SK-N-SH (cell line): Measurements from ENCODE around the gene TMEM69.

Source experiments
- CTCF ChIP-seq: fragments of 200-600 bp; sonication (generic); IDR thresholded peaks from 2 replicates; pipeline ENCODE4 v1.6.1; 2017; ENCODE audit warnings: antibody characterized with exemption, mild to moderate bottlenecking, moderate library complexity
- MXI1 ChIP-seq: IDR thresholded peaks from 2 replicates; pipeline ENCODE4 v1.6.1; 2012; ENCODE audit warnings: mild to moderate bottlenecking, low read depth, low read length, improper control_type of control experiment
- RFX5 ChIP-seq: IDR thresholded peaks from 2 replicates; pipeline ENCODE4 v1.6.1; 2012; ENCODE audit warnings: mild to moderate bottlenecking, improper control_type of control experiment, low read length
- SIN3A ChIP-seq: IDR thresholded peaks from 2 replicates; pipeline ENCODE4 v1.6.1; 2012; ENCODE audit warnings: low read depth, mild to moderate bottlenecking, low read length, moderate library complexity, borderline replicate concordance

DNA sequence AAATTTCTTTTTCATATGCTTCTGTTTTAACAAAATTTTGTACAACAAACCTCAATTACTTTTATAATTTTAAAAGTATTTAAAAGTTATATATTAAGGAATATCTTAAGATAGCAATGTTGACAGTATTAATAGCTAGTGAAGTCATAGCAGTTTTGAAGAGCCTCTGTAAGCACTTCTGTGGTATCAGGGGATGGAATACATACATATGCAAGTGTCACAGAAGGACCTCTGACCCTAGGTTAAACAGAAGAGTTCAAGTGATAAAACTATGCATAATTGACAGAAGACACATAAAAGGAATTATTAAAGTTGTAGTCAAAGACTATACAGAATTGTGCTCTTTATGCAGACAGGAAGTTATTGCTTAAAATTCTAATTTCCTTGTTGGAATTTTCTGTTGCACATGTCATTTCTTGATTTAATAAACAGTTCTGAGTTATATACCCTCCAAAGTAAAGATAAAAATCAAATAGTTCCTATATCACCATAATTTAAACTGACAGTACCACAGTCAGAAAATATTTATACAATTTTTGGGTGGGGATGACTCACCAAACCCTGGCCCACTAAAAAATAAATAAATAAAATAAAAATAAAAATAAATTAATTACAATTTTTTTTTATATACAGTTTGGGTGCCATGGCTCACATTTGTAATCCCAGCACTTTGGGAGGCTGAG is 35.4 kb downstream of the TMEM69 start:
- TF ChIP-seq CTCF (no peak), MXI1 (no peak), RFX5 (no peak), SIN3A (no peak)
